Stimulated activated CD8-positive, alpha-beta memory T cell treated with anti-CD3 and anti-CD28 coated beads, Interleukin-4, amount 100 ng/mL, for 48 hours (primary cell): ENCODE measurements around the gene CENPC.
"Not testable (repeated sequence)": the region's sequence is repeated elsewhere in the genome, so short reads cannot be mapped to it uniquely, and the experiment has no call there.

Experiments
- DNase-seq: peaks from one replicate; pipeline ENCODE4 v3.0.0-alpha.2; 2020

Gene CENPC

GRCh38 chr4:67545199-67546003 lies at the start of gene CENPC:
CENPC (minus strand) TSS chr4:67545503; CDS start chr4:67545355, 148 bp downstream.
- peak; percentile 96 for DNase-seq

GRCh38 chr4:67593741-67594175 lies 48.5 kb upstream of the CENPC start:
- DNase-seq = no peak

GRCh38 chr4:67587156-67587555 lies 41.9 kb upstream of the CENPC start:
- DNase-seq = no peak

GRCh38 chr4:67584496-67584895 lies 39.2 kb upstream of the CENPC start:
- DNase-seq = no peak

- no peak for DNase-seq
Observed at GRCh38 chr4:67581913-67582312, 36.6 kb upstream of the CENPC start.

- no peak for DNase-seq
Observed at GRCh38 chr4:67581208-67581857, 36.0 kb upstream of the CENPC start.

GRCh38 chr4:67580577-67580976 lies 35.3 kb upstream of the CENPC start:
- DNase-seq = no peak

- no peak for DNase-seq
Observed at GRCh38 chr4:67576538-67576937, 31.2 kb upstream of the CENPC start.

GRCh38 chr4:67576059-67576466 lies 30.8 kb upstream of the CENPC start:
- no peak for DNase-seq

GRCh38 chr4:67575232-67576058 lies 30.1 kb upstream of the CENPC start:
- DNase-seq = no peak

GRCh38 chr4:67573193-67573592 lies 27.9 kb upstream of the CENPC start:
- DNase-seq = no peak

GRCh38 chr4:67571975-67572374 lies 26.7 kb upstream of the CENPC start:
- DNase-seq = no peak

- no peak for DNase-seq
Observed at GRCh38 chr4:67570537-67570936, 25.2 kb upstream of the CENPC start.

GRCh38 chr4:67568820-67569219 lies 23.5 kb upstream of the CENPC start:
- no peak for DNase-seq

- no peak for DNase-seq
Observed at GRCh38 chr4:67566335-67566734, 21.0 kb upstream of the CENPC start.

GRCh38 chr4:67565284-67565683 lies 20.0 kb upstream of the CENPC start:
- DNase-seq = no peak

- no peak for DNase-seq
Observed at GRCh38 chr4:67558493-67558892, 13.2 kb upstream of the CENPC start, which contains the start of gene STAP1. STAP1 (plus strand) TSS chr4:67558727; CDS start chr4:67558810, 83 bp downstream.

- no peak for DNase-seq
Observed at GRCh38 chr4:67556436-67556835, 11.1 kb upstream of the CENPC start.

GRCh38 chr4:67555447-67555846 lies 10.1 kb upstream of the CENPC start:
- DNase-seq = no peak

- DNase-seq = no peak
Observed at GRCh38 chr4:67554096-67554495, 8.8 kb upstream of the CENPC start.

- not testable (repeated sequence) for DNase-seq
Observed at GRCh38 chr4:67552146-67552792, 7.0 kb upstream of the CENPC start.

- DNase-seq = no peak
Observed at GRCh38 chr4:67550857-67551256, 5.6 kb upstream of the CENPC start.

- DNase-seq = no peak
Observed at GRCh38 chr4:67550451-67550850, 5.1 kb upstream of the CENPC start.
